Hepatocyte (in vitro differentiated cells): ENCODE results near the gene CDH10. TPM values are rescaled to one million over a fixed set of nuclear protein-coding genes. Genes with fewer than 3 reads are reported as not detected.

ENCODE experiments used
- DNase-seq: peaks from one replicate; pipeline ENCODE4 v3.0.0-alpha.2; 2016; ENCODE audit warnings: low spot score
- H2AFZ ChIP-seq: fragments of 200-600 bp; sonication (generic); 2 replicates; pipeline ENCODE4 v1.6.0; 2016; ENCODE audit warnings: antibody characterized with exemption, mild to moderate bottlenecking
- H3K27ac ChIP-seq: fragments of 200-600 bp; sonication (generic); 2 replicates; pipeline ENCODE4 v1.5.1; 2016; ENCODE audit warnings: mild to moderate bottlenecking
- H3K27me3 ChIP-seq: fragments of 200-600 bp; sonication (generic); 2 replicates; pipeline ENCODE4 v1.6.1; 2016
- H3K36me3 ChIP-seq: fragments of 200-600 bp; sonication (generic); replicated peaks from 2 replicates; pipeline ENCODE4 v1.5.1; 2016; ENCODE audit warnings: low read depth; ENCODE audit not compliant: insufficient read depth
- H3K4me1 ChIP-seq: fragments of 200-600 bp; sonication (generic); 2 replicates; pipeline ENCODE4 v1.5.1; 2016; ENCODE audit warnings: mild to moderate bottlenecking, moderate library complexity; ENCODE audit not compliant: insufficient read depth
- H3K4me2 ChIP-seq: fragments of 200-600 bp; sonication (generic); 2 replicates; pipeline ENCODE4 v1.6.0; 2016
- H3K4me3 ChIP-seq: fragments of 200-600 bp; sonication (generic); 2 replicates; pipeline ENCODE4 v1.5.1; 2016; ENCODE audit warnings: mild to moderate bottlenecking
- H3K79me2 ChIP-seq: fragments of 200-600 bp; sonication (generic); 2 replicates; pipeline ENCODE4 v1.6.0; 2017; ENCODE audit warnings: mild to moderate bottlenecking
- H3K9me2 ChIP-seq: fragments of 200-600 bp; sonication (generic); replicated peaks from 2 replicates; pipeline ENCODE4 v1.6.0; 2017; ENCODE audit warnings: mild to moderate bottlenecking; ENCODE audit not compliant: insufficient read depth
- H3K9me3 ChIP-seq: fragments of 200-600 bp; sonication (generic); 2 replicates; pipeline ENCODE4 v1.5.1; 2016; ENCODE audit warnings: low read depth, mild to moderate bottlenecking
- H4K20me1 ChIP-seq: fragments of 200-600 bp; sonication (generic); 2 replicates; pipeline ENCODE4 v1.6.0; 2016; ENCODE audit warnings: mild to moderate bottlenecking; ENCODE audit not compliant: insufficient read depth, poor library complexity, severe bottlenecking
- CTCF ChIP-seq: fragments of 200-600 bp; sonication (generic); IDR thresholded peaks from 2 replicates; pipeline ENCODE4 v1.5.1; 2016; ENCODE audit warnings: antibody characterized with exemption, mild to moderate bottlenecking; ENCODE audit not compliant: poor library complexity
- EZH2 ChIP-seq: fragments of 200-600 bp; sonication (generic); IDR thresholded peaks from 2 replicates; pipeline ENCODE4 v1.6.1; 2016; ENCODE audit warnings: antibody characterized with exemption, mild to moderate bottlenecking, borderline replicate concordance
- EZH2phosphoT487 ChIP-seq: fragments of 200-600 bp; sonication (generic); IDR thresholded peaks from one replicate; pipeline ENCODE4 v1.6.1; 2018; ENCODE audit warnings: antibody characterized with exemption, mild to moderate bottlenecking, low read depth, moderate library complexity; ENCODE audit not compliant: unreplicated experiment, severe bottlenecking
- WGBS: methylation state at CpG from one replicate; pipeline ENCODE4 v1.1.6; 2016; ENCODE audit warnings: low lambda C conversion rate; ENCODE audit errors: missing lambda C conversion rate; 5-methylcytosine and 5-hydroxymethylcytosine counted together
- polyA plus RNA-seq: library from polyadenylated mRNA; unstranded; fragments of >200 nt; fragmentation: Nextera tagmentation; extraction: Ambion mirVana; gene quantifications from 2 replicates; pipeline ENCODE4 v1.2.1, GENCODE V29; 2016
- total RNA-seq: library from RNA; depleted of rRNA; stranded (reverse); fragments of >200 nt; gene quantifications from 2 replicates; pipeline ENCODE4 v1.2.3, GENCODE V29; 2014

The CDH10 gene
- total and polyA plus RNA-seq, 2 experiments from 2014 or later: 3.2 to 4.9 TPM

GRCh38 chr5:24491490-24491889 is 153.3 kb downstream of the CDH10 start:
- H3K79me2 ChIP-seq: no peaks in the 10 kb centered on the region
- H3K9me3 ChIP-seq: no peaks in the 10 kb centered on the region
- no peaks in the 10 kb centered on the region for H4K20me1 ChIP-seq
- no peak for DNase-seq
- 82% methylated on average over 3 of the region's 3 CpGs for WGBS
- no peaks in the 10 kb centered on the region for H3K4me1 ChIP-seq
- H3K4me3 ChIP-seq: no peak overlapping the region
- no peak overlapping the region for H3K4me2 ChIP-seq
- H3K27me3 ChIP-seq: no peaks in the 10 kb centered on the region
- H3K27ac ChIP-seq: no peak overlapping the region
- H2AFZ ChIP-seq: no peak overlapping the region
- no peaks in the 10 kb centered on the region for H3K36me3 ChIP-seq
- TF ChIP-seq EZH2: no peak
- no peak for TF ChIP-seq EZH2phosphoT487
- TF ChIP-seq CTCF: no peak
- no peaks in the 10 kb centered on the region for H3K9me2 ChIP-seq

GRCh38 chr5:24487368-24488229 is 157.2 kb downstream of the CDH10 start:
- H3K9me3 ChIP-seq: no peaks in the 10 kb centered on the region
- H4K20me1 ChIP-seq: no peaks in the 10 kb centered on the region
- no peak overlapping the region for H2AFZ ChIP-seq
- H3K27me3 ChIP-seq: no peaks in the 10 kb centered on the region
- no peaks in the 10 kb centered on the region for H3K79me2 ChIP-seq
- no peak overlapping the region for H3K27ac ChIP-seq
- H3K4me1 ChIP-seq: no peaks in the 10 kb centered on the region
- H3K4me3 ChIP-seq: no peak overlapping the region
- H3K36me3 ChIP-seq: no peaks in the 10 kb centered on the region
- no peak for TF ChIP-seq EZH2phosphoT487
- no peak for DNase-seq
- H3K4me2 ChIP-seq: no peak overlapping the region
- 86% methylated on average over 19 of the region's 19 CpGs for WGBS
- H3K9me2 ChIP-seq: no peaks in the 10 kb centered on the region

- Histone ChIP-seq H3K27me3 (no peaks in the 10 kb centered on the region), H3K79me2 (no peaks in the 10 kb centered on the region), H3K9me3 (no peaks in the 10 kb centered on the region), H2AFZ (no peak overlapping the region), H3K9me2 (no peaks in the 10 kb centered on the region), H3K4me2 (no peak overlapping the region), H3K36me3 (no peaks in the 10 kb centered on the region), H3K27ac (no peak overlapping the region), H4K20me1 (no peaks in the 10 kb centered on the region), H3K4me3 (no peak overlapping the region), H3K4me1 (no peaks in the 10 kb centered on the region)
- TF ChIP-seq EZH2phosphoT487 (no peak), EZH2 (no peak), CTCF (no peak)
- DNase-seq: no peak
These were observed 163.8 kb downstream of the CDH10 start for GRCh38 chr5:24480952-24481351.

GRCh38 chr5:24477958-24478357 is 166.8 kb downstream of the CDH10 start:
- TF ChIP-seq EZH2phosphoT487 (no peak), CTCF (no peak), EZH2 (no peak)
- H3K9me3 ChIP-seq: no peaks in the 10 kb centered on the region
- no peaks in the 10 kb centered on the region for H3K9me2 ChIP-seq
- H3K27me3 ChIP-seq: no peaks in the 10 kb centered on the region
- no peaks in the 10 kb centered on the region for H4K20me1 ChIP-seq
- H3K36me3 ChIP-seq: no peaks in the 10 kb centered on the region
- no peak overlapping the region for H2AFZ ChIP-seq
- no peak overlapping the region for H3K27ac ChIP-seq
- no peaks in the 10 kb centered on the region for H3K79me2 ChIP-seq
- no peak overlapping the region for H3K4me2 ChIP-seq
- 95% methylated on average over 5 of the region's 5 CpGs for WGBS
- no peaks in the 10 kb centered on the region for H3K4me1 ChIP-seq
- H3K4me3 ChIP-seq: no peak overlapping the region
- no peak for DNase-seq
